Liver (tissue), 9 donors: ENCODE data around the gene RBMS3. TPM values are rescaled to one million over a fixed set of nuclear protein-coding genes. Genes with fewer than 3 reads are reported as not detected.

Source experiments
- DNase-seq: peaks from one replicate; pipeline ENCODE4 v3.0.0-alpha.2; 2017; ENCODE audit warnings: low spot score
- H3K27ac ChIP-seq, 2 donors: one replicate each; pipeline ENCODE4 v1.7.0; 2013; ENCODE audit warnings: inconsistent platforms in 2 of 2, low read length in 2 of 2, control low read depth in 1 of 2, low read depth in 1 of 2, mild to moderate bottlenecking in 1 of 2
- H3K27me3 ChIP-seq, 4 donors: one replicate each; pipeline versions ENCODE4 v1.6.1 to v1.7.0; 2013; ENCODE audit warnings: low read length in 3 of 4, inconsistent platforms in 1 of 4, mild to moderate bottlenecking in 1 of 4, moderate library complexity in 1 of 4; ENCODE audit not compliant: control insufficient read depth in 4 of 4, insufficient read depth in 4 of 4
- H3K36me3 ChIP-seq, 4 donors: one replicate each; pipeline versions ENCODE4 v1.6.1 to v1.7.0; 2013; ENCODE audit warnings: low read length in 3 of 4, mild to moderate bottlenecking in 3 of 4, low read depth in 1 of 4, moderate library complexity in 1 of 4; ENCODE audit not compliant: control insufficient read depth in 4 of 4, insufficient read depth in 3 of 4
- H3K4me1 ChIP-seq, 4 donors: one replicate each; pipeline versions ENCODE4 v1.6.1 to v1.7.0; 2013; ENCODE audit warnings: low read length in 3 of 4, mild to moderate bottlenecking in 3 of 4, moderate library complexity in 1 of 4; ENCODE audit not compliant: control insufficient read depth in 4 of 4, insufficient read depth in 4 of 4
- H3K4me3 ChIP-seq, 3 donors: one replicate each; pipeline versions ENCODE4 v1.6.1 to v1.7.0; 2013; ENCODE audit warnings: low read length in 3 of 3, control low read depth in 1 of 3, low read depth in 1 of 3, mild to moderate bottlenecking in 1 of 3
- H3K9ac ChIP-seq, 2 donors: one replicate each; pipeline ENCODE4 v1.7.0; 2013; ENCODE audit warnings: low read length in 2 of 2, mild to moderate bottlenecking in 2 of 2, moderate library complexity in 2 of 2, control low read depth in 1 of 2, low read depth in 1 of 2
- H3K9me3 ChIP-seq, 4 donors: one replicate each; pipeline versions ENCODE4 v1.6.1 to v1.7.0; 2013; ENCODE audit warnings: low read length in 3 of 4; ENCODE audit not compliant: control insufficient read depth in 4 of 4
- EGR1 ChIP-seq, 2 donors: IDR thresholded peaks; 2 replicates each; pipeline ENCODE4 v1.6.1; 2016 to 2018; ENCODE audit warnings: antibody characterized with exemption in 2 of 2, low read depth in 2 of 2
- FOXA1 ChIP-seq: IDR thresholded peaks from 2 replicates; pipeline ENCODE4 v1.6.1; 2016; ENCODE audit warnings: antibody characterized with exemption
- FOXA2 ChIP-seq: IDR thresholded peaks from 2 replicates; pipeline ENCODE4 v1.6.1; 2016; ENCODE audit warnings: antibody characterized with exemption
- GABPA ChIP-seq, 2 donors: IDR thresholded peaks in 1 of 2; conservative IDR thresholded peaks in 1 of 2; 2 replicates each; pipeline ENCODE4 v1.6.1; 2016; ENCODE audit warnings: antibody characterized with exemption in 2 of 2, mild to moderate bottlenecking in 1 of 2, moderate library complexity in 1 of 2
- HNF4A ChIP-seq, 2 donors: conservative IDR thresholded peaks; 2 replicates each; pipeline ENCODE4 v1.6.1; 2016; ENCODE audit warnings: antibody characterized with exemption in 2 of 2, mild to moderate bottlenecking in 2 of 2
- HNF4G ChIP-seq: IDR thresholded peaks from 2 replicates; pipeline ENCODE4 v1.6.1; 2016; ENCODE audit warnings: antibody characterized with exemption
- JUND ChIP-seq, 2 donors: IDR thresholded peaks; 2 replicates each; pipeline ENCODE4 v1.6.1; 2016; ENCODE audit warnings: antibody characterized with exemption in 2 of 2
- NR2F2 ChIP-seq: IDR thresholded peaks from 2 replicates; pipeline ENCODE4 v1.6.1; 2016; ENCODE audit warnings: antibody characterized with exemption
- RAD21 ChIP-seq, 2 donors: IDR thresholded peaks; 2 replicates each; pipeline ENCODE4 v1.6.1; 2016; ENCODE audit warnings: antibody characterized with exemption in 2 of 2, mild to moderate bottlenecking in 2 of 2
- RXRA ChIP-seq, 2 donors: IDR thresholded peaks; 2 replicates each; pipeline ENCODE4 v1.6.1; 2017 to 2018; ENCODE audit warnings: antibody characterized with exemption in 2 of 2, mild to moderate bottlenecking in 1 of 2
- SP1 ChIP-seq: IDR thresholded peaks from 2 replicates; pipeline ENCODE4 v1.6.1; 2018; ENCODE audit warnings: antibody characterized with exemption, mild to moderate bottlenecking
- TAF1 ChIP-seq: conservative IDR thresholded peaks from 2 replicates; pipeline ENCODE4 v1.6.1; 2016; ENCODE audit warnings: antibody characterized with exemption, mild to moderate bottlenecking
- YY1 ChIP-seq: IDR thresholded peaks from 2 replicates; pipeline ENCODE4 v1.6.1; 2016; ENCODE audit warnings: antibody characterized with exemption, mild to moderate bottlenecking
- whole genome bisulfite sequencing: extraction: QIAGEN DNeasy Blood & Tissue Kit; methylation state at CpG from one replicate; pipeline ENCODE4 v1.1.7; 2013; 5-methylcytosine and 5-hydroxymethylcytosine counted together
- polyA plus RNA-seq, 2 donors: library from polyadenylated mRNA; stranded (reverse) in 1 of 2; unstranded in 1 of 2; fragments of 200-250 nt in 1 of 2; fragments of >200 nt in 1 of 2; fragmentation: Nextera tagmentation in 1 of 2; extraction: Ambion mirVana in 1 of 2; gene quantifications; one replicate each; pipeline versions ENCODE4 v1.2.1 to v1.2.3, GENCODE V29; 2013 to 2015
- total RNA-seq, 2 donors: library from RNA; depleted of rRNA; stranded (reverse); fragments of >200 nt; gene quantifications; one replicate each; pipeline ENCODE4 v1.2.3, GENCODE V29; 2014
- TF ChIP-seq, protein P1 (sequence below): IDR thresholded peaks from 2 replicates; pipeline ENCODE4 v1.6.1; 2016; ENCODE audit warnings: antibody characterized with exemption
- TF ChIP-seq, protein P2 (sequence below): IDR thresholded peaks from 2 replicates; pipeline ENCODE4 v1.6.1; 2016; ENCODE audit warnings: antibody characterized with exemption
- TF ChIP-seq, protein P3 (sequence below): fragments of 150-350 bp; IDR thresholded peaks from 2 replicates; pipeline ENCODE4 v1.5.1; 2017; ENCODE audit warnings: improper control_type of control experiment, low read depth, low read length; ENCODE audit not compliant: missing input control
- TF ChIP-seq, protein P4 (sequence below): IDR thresholded peaks from 2 replicates; pipeline ENCODE4 v1.6.1; 2016; ENCODE audit warnings: antibody characterized with exemption, mild to moderate bottlenecking
- TF ChIP-seq, protein P5 (sequence below): IDR thresholded peaks from 2 replicates; pipeline ENCODE4 v1.6.1; 2016; ENCODE audit warnings: antibody characterized with exemption
- donor health status: healthy.
- donor health status: healthy.
- donor health status: healthy.
- donor health status: healthy.
- donor health status: healthy.

RBMS3 gene
- total and polyA plus RNA-seq, 4 donors: 1.2 to 14.9 (median 9.3) TPM

- no peak for DNase-seq
- 91% methylated on average over 1 of the region's 1 CpG for WGBS
- Histone ChIP-seq H3K36me3 (no peaks in the 10 kb centered on the region), H3K4me3 (no peak overlapping the region), H3K9ac (no peak overlapping the region), H3K27me3 (no peaks in the 10 kb centered on the region), H3K4me1 (no peaks in the 10 kb centered on the region), H3K27ac (no peak overlapping the region), H3K9me3 (no peaks in the 10 kb centered on the region)
- TF ChIP-seq, protein P1, sequence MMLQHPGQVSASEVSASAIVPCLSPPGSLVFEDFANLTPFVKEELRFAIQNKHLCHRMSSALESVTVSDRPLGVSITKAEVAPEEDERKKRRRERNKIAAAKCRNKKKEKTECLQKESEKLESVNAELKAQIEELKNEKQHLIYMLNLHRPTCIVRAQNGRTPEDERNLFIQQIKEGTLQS: no peak
- no peak for TF ChIP-seq HNF4A (conservative IDR thresholded peaks at IDR 0.05)
- no peak for TF ChIP-seq RXRA (IDR thresholded peaks at IDR 0.05)
- TF ChIP-seq, protein P2, sequence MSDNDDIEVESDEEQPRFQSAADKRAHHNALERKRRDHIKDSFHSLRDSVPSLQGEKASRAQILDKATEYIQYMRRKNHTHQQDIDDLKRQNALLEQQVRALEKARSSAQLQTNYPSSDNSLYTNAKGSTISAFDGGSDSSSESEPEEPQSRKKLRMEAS: no peak
- TF ChIP-seq TAF1: no peak
- TF ChIP-seq YY1: no peak
- TF ChIP-seq EGR1 (IDR thresholded peaks at IDR 0.05; ENCODE audit: low read depth in 2 of 2): no peak
- TF ChIP-seq JUND (IDR thresholded peaks at IDR 0.05): no peak
- TF ChIP-seq, protein P3, sequence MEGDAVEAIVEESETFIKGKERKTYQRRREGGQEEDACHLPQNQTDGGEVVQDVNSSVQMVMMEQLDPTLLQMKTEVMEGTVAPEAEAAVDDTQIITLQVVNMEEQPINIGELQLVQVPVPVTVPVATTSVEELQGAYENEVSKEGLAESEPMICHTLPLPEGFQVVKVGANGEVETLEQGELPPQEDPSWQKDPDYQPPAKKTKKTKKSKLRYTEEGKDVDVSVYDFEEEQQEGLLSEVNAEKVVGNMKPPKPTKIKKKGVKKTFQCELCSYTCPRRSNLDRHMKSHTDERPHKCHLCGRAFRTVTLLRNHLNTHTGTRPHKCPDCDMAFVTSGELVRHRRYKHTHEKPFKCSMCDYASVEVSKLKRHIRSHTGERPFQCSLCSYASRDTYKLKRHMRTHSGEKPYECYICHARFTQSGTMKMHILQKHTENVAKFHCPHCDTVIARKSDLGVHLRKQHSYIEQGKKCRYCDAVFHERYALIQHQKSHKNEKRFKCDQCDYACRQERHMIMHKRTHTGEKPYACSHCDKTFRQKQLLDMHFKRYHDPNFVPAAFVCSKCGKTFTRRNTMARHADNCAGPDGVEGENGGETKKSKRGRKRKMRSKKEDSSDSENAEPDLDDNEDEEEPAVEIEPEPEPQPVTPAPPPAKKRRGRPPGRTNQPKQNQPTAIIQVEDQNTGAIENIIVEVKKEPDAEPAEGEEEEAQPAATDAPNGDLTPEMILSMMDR: no peak
- TF ChIP-seq, protein P4, sequence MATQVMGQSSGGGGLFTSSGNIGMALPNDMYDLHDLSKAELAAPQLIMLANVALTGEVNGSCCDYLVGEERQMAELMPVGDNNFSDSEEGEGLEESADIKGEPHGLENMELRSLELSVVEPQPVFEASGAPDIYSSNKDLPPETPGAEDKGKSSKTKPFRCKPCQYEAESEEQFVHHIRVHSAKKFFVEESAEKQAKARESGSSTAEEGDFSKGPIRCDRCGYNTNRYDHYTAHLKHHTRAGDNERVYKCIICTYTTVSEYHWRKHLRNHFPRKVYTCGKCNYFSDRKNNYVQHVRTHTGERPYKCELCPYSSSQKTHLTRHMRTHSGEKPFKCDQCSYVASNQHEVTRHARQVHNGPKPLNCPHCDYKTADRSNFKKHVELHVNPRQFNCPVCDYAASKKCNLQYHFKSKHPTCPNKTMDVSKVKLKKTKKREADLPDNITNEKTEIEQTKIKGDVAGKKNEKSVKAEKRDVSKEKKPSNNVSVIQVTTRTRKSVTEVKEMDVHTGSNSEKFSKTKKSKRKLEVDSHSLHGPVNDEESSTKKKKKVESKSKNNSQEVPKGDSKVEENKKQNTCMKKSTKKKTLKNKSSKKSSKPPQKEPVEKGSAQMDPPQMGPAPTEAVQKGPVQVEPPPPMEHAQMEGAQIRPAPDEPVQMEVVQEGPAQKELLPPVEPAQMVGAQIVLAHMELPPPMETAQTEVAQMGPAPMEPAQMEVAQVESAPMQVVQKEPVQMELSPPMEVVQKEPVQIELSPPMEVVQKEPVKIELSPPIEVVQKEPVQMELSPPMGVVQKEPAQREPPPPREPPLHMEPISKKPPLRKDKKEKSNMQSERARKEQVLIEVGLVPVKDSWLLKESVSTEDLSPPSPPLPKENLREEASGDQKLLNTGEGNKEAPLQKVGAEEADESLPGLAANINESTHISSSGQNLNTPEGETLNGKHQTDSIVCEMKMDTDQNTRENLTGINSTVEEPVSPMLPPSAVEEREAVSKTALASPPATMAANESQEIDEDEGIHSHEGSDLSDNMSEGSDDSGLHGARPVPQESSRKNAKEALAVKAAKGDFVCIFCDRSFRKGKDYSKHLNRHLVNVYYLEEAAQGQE: no peak
- TF ChIP-seq HNF4G: no peak
- TF ChIP-seq, protein P5, sequence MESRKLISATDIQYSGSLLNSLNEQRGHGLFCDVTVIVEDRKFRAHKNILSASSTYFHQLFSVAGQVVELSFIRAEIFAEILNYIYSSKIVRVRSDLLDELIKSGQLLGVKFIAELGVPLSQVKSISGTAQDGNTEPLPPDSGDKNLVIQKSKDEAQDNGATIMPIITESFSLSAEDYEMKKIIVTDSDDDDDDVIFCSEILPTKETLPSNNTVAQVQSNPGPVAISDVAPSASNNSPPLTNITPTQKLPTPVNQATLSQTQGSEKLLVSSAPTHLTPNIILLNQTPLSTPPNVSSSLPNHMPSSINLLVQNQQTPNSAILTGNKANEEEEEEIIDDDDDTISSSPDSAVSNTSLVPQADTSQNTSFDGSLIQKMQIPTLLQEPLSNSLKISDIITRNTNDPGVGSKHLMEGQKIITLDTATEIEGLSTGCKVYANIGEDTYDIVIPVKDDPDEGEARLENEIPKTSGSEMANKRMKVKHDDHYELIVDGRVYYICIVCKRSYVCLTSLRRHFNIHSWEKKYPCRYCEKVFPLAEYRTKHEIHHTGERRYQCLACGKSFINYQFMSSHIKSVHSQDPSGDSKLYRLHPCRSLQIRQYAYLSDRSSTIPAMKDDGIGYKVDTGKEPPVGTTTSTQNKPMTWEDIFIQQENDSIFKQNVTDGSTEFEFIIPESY: no peak
- TF ChIP-seq FOXA1: no peak
- TF ChIP-seq SP1: no peak
- no peak for TF ChIP-seq GABPA (IDR thresholded peaks at IDR 0.05 in 1 of 2, conservative IDR thresholded peaks at IDR 0.05 in 1 of 2)
- TF ChIP-seq FOXA2: no peak
- no peak for TF ChIP-seq RAD21 (IDR thresholded peaks at IDR 0.05)
- TF ChIP-seq NR2F2: no peak
These were observed 396.6 kb downstream of the RBMS3 start for GRCh38 chr3:29677421-29677820.
